ENCODE data around the gene PID1. TPM values are rescaled to one million over a fixed set of nuclear protein-coding genes. Genes with fewer than 3 reads are reported as not detected.

Gene PID1
- total and polyA plus RNA-seq, 4 donors: 13.3 to 52.0 (median 45.7) TPM

DNA sequence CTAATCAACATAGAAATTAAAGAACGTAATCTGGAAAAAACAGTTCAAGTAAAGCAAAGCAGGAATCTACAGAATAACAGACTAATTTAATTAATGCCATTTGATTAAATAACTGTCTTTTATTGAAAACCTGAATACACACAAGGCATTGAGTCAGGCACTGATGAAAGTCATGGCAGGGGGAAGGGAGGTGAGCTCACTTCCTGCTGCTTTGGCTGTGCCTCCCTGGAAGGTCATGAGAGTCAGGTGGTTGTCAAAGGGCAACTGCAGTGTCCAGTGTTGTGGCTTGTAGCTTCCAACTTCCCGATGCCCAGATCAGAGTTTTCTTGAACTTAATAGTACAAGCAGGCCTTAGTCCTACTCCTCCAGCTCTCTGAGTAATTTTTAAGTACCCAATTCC, 180.9 kb downstream of the PID1 start:
- H3K36me3 ChIP-seq (ENCODE audit: control insufficient read depth in 4 of 4, insufficient read depth in 3 of 4, low read depth in 1 of 4, low read length in 3 of 4): no peaks in the 10 kb centered on the region
- no peaks in the 10 kb centered on the region for H3K9me3 ChIP-seq (ENCODE audit: control insufficient read depth in 4 of 4, low read length in 3 of 4)
- H3K27ac ChIP-seq (ENCODE audit: low read depth in 1 of 2, low read length in 2 of 2): no peak overlapping the region
- H3K4me1 ChIP-seq (ENCODE audit: control insufficient read depth in 4 of 4, insufficient read depth in 4 of 4, low read length in 3 of 4): peaks cover 0 to 5% (median 1%) of the 10 kb centered on the region in 4 donors
- peak; percentile 17 to 41 for TF ChIP-seq HNF4A (conservative IDR thresholded peaks at IDR 0.05)
- TF ChIP-seq, protein P1, sequence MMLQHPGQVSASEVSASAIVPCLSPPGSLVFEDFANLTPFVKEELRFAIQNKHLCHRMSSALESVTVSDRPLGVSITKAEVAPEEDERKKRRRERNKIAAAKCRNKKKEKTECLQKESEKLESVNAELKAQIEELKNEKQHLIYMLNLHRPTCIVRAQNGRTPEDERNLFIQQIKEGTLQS (IDR thresholded peaks at IDR 0.05): peak; percentile 41
- TF ChIP-seq RAD21 (IDR thresholded peaks at IDR 0.05): peak in 1 of 2 donors; percentile 4
- TF ChIP-seq NR2F2 (IDR thresholded peaks at IDR 0.05): no peak
- peak in 1 of 2 donors; percentile 30 for TF ChIP-seq RXRA (IDR thresholded peaks at IDR 0.05)
- TF ChIP-seq JUND (IDR thresholded peaks at IDR 0.05): peak in 1 of 2 donors; percentile 50
- TF ChIP-seq, protein P2, sequence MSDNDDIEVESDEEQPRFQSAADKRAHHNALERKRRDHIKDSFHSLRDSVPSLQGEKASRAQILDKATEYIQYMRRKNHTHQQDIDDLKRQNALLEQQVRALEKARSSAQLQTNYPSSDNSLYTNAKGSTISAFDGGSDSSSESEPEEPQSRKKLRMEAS (IDR thresholded peaks at IDR 0.05): no peak
- TF ChIP-seq TAF1 (conservative IDR thresholded peaks at IDR 0.05): no peak
- TF ChIP-seq GABPA (IDR thresholded peaks at IDR 0.05 in 1 of 2, conservative IDR thresholded peaks at IDR 0.05 in 1 of 2): peak in 1 of 2 donors; percentile 61
- TF ChIP-seq, protein P3, sequence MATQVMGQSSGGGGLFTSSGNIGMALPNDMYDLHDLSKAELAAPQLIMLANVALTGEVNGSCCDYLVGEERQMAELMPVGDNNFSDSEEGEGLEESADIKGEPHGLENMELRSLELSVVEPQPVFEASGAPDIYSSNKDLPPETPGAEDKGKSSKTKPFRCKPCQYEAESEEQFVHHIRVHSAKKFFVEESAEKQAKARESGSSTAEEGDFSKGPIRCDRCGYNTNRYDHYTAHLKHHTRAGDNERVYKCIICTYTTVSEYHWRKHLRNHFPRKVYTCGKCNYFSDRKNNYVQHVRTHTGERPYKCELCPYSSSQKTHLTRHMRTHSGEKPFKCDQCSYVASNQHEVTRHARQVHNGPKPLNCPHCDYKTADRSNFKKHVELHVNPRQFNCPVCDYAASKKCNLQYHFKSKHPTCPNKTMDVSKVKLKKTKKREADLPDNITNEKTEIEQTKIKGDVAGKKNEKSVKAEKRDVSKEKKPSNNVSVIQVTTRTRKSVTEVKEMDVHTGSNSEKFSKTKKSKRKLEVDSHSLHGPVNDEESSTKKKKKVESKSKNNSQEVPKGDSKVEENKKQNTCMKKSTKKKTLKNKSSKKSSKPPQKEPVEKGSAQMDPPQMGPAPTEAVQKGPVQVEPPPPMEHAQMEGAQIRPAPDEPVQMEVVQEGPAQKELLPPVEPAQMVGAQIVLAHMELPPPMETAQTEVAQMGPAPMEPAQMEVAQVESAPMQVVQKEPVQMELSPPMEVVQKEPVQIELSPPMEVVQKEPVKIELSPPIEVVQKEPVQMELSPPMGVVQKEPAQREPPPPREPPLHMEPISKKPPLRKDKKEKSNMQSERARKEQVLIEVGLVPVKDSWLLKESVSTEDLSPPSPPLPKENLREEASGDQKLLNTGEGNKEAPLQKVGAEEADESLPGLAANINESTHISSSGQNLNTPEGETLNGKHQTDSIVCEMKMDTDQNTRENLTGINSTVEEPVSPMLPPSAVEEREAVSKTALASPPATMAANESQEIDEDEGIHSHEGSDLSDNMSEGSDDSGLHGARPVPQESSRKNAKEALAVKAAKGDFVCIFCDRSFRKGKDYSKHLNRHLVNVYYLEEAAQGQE (IDR thresholded peaks at IDR 0.05): no peak
- TF ChIP-seq, protein P4, sequence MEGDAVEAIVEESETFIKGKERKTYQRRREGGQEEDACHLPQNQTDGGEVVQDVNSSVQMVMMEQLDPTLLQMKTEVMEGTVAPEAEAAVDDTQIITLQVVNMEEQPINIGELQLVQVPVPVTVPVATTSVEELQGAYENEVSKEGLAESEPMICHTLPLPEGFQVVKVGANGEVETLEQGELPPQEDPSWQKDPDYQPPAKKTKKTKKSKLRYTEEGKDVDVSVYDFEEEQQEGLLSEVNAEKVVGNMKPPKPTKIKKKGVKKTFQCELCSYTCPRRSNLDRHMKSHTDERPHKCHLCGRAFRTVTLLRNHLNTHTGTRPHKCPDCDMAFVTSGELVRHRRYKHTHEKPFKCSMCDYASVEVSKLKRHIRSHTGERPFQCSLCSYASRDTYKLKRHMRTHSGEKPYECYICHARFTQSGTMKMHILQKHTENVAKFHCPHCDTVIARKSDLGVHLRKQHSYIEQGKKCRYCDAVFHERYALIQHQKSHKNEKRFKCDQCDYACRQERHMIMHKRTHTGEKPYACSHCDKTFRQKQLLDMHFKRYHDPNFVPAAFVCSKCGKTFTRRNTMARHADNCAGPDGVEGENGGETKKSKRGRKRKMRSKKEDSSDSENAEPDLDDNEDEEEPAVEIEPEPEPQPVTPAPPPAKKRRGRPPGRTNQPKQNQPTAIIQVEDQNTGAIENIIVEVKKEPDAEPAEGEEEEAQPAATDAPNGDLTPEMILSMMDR (IDR thresholded peaks at IDR 0.05; ENCODE audit: low read depth, low read length, missing input control): no peak
- TF ChIP-seq FOXA2 (IDR thresholded peaks at IDR 0.05): no peak
- no peak for TF ChIP-seq EGR1 (IDR thresholded peaks at IDR 0.05; ENCODE audit: low read depth in 2 of 2)
- no peak for TF ChIP-seq FOXA1 (IDR thresholded peaks at IDR 0.05)
- no peak for TF ChIP-seq YY1 (IDR thresholded peaks at IDR 0.05)
- TF ChIP-seq SP1 (IDR thresholded peaks at IDR 0.05): no peak
- TF ChIP-seq HNF4G (IDR thresholded peaks at IDR 0.05): no peak
- TF ChIP-seq, protein P5, sequence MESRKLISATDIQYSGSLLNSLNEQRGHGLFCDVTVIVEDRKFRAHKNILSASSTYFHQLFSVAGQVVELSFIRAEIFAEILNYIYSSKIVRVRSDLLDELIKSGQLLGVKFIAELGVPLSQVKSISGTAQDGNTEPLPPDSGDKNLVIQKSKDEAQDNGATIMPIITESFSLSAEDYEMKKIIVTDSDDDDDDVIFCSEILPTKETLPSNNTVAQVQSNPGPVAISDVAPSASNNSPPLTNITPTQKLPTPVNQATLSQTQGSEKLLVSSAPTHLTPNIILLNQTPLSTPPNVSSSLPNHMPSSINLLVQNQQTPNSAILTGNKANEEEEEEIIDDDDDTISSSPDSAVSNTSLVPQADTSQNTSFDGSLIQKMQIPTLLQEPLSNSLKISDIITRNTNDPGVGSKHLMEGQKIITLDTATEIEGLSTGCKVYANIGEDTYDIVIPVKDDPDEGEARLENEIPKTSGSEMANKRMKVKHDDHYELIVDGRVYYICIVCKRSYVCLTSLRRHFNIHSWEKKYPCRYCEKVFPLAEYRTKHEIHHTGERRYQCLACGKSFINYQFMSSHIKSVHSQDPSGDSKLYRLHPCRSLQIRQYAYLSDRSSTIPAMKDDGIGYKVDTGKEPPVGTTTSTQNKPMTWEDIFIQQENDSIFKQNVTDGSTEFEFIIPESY (IDR thresholded peaks at IDR 0.05): no peak
- no peak overlapping the region for H3K9ac ChIP-seq (ENCODE audit: low read depth in 1 of 2, low read length in 2 of 2)
- no peak overlapping the region for H3K4me3 ChIP-seq (ENCODE audit: low read depth in 1 of 3, low read length in 3 of 3)
- WGBS: 67% methylated on average over 2 of the region's 2 CpGs
- DNase-seq (ENCODE audit: low spot score): no peak
- no peaks in the 10 kb centered on the region for H3K27me3 ChIP-seq (ENCODE audit: control insufficient read depth in 4 of 4, insufficient read depth in 4 of 4, low read length in 3 of 4)
